ENCODE data around the gene DCBLD1.

DNA sequence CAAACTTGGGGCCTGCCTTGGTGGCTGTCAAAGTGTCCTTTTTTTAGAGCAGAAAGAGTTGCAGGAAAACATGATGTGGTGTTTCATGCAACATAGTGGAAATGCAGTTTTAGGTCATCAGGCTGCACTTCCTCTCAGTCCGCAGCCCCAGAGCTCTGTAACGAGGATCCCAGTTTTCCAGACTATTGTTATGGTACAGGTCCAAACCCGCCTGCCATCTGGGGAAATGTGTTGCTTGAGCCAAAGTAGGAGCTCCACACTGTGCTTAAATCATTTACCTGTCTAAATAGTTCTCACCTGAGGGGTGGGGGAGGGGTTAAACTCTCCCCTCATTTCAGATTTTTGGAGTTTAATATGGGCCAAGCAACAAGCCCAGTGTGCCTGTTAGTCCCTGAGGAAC is 60.0 kb downstream of the DCBLD1 start:
- TF ChIP-seq, protein P1, sequence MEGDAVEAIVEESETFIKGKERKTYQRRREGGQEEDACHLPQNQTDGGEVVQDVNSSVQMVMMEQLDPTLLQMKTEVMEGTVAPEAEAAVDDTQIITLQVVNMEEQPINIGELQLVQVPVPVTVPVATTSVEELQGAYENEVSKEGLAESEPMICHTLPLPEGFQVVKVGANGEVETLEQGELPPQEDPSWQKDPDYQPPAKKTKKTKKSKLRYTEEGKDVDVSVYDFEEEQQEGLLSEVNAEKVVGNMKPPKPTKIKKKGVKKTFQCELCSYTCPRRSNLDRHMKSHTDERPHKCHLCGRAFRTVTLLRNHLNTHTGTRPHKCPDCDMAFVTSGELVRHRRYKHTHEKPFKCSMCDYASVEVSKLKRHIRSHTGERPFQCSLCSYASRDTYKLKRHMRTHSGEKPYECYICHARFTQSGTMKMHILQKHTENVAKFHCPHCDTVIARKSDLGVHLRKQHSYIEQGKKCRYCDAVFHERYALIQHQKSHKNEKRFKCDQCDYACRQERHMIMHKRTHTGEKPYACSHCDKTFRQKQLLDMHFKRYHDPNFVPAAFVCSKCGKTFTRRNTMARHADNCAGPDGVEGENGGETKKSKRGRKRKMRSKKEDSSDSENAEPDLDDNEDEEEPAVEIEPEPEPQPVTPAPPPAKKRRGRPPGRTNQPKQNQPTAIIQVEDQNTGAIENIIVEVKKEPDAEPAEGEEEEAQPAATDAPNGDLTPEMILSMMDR (conservative IDR thresholded peaks at IDR 0.05; ENCODE audit: low read depth, low read length), result no peak
- no peak for TF ChIP-seq EZH2 (IDR thresholded peaks at IDR 0.05; ENCODE audit: borderline replicate concordance, low read depth, low read length, poor library complexity, severe bottlenecking)

All from A673 (cell line).